CD4-positive, alpha-beta T cell treated with Interleukin-4 for 1 hour (primary cell): ENCODE results near the gene CCDC7.
"Not testable (repeated sequence)": the region's sequence is repeated elsewhere in the genome, so short reads cannot be mapped to it uniquely, and the experiment has no call there.

Experiments used
- DNase-seq, 2 donors: peaks; one replicate each; pipeline ENCODE4 v3.0.0-alpha.2; 2020 to 2022

Gene CCDC7

GRCh38 chr10:32890444-32890843, 444.5 kb downstream of the CCDC7 start:
- DNase-seq: no peak

GRCh38 chr10:32891261-32891660, 445.3 kb downstream of the CCDC7 start:
- DNase-seq: no peak

- no peak for DNase-seq
Measured at GRCh38 chr10:32893434-32893833, 447.5 kb downstream of the CCDC7 start.

- no peak for DNase-seq
Measured at GRCh38 chr10:32893916-32894664, 448.1 kb downstream of the CCDC7 start.

- DNase-seq: not testable (repeated sequence)
Measured at GRCh38 chr10:32895200-32895968, 449.4 kb downstream of the CCDC7 start.

- no peak for DNase-seq
Measured at GRCh38 chr10:32901815-32902214, 455.9 kb downstream of the CCDC7 start.

- DNase-seq: no peak
Measured at GRCh38 chr10:32905466-32905865, 459.5 kb downstream of the CCDC7 start.

GRCh38 chr10:32906595-32906994, 460.7 kb downstream of the CCDC7 start:
- no peak for DNase-seq

- DNase-seq: no peak
Measured at GRCh38 chr10:32909456-32909855, 463.5 kb downstream of the CCDC7 start.

- not testable (repeated sequence) for DNase-seq
Measured at GRCh38 chr10:32909970-32910369, 464.0 kb downstream of the CCDC7 start.

- DNase-seq: no peak
Measured at GRCh38 chr10:32911285-32912016, 465.5 kb downstream of the CCDC7 start.

GRCh38 chr10:32917817-32918216, 471.9 kb downstream of the CCDC7 start:
- not testable (repeated sequence) for DNase-seq

- DNase-seq: no peak
Measured at GRCh38 chr10:32922170-32922569, 476.2 kb downstream of the CCDC7 start.

GRCh38 chr10:32923134-32923533, 477.2 kb downstream of the CCDC7 start:
- no peak for DNase-seq

- DNase-seq: no peak
Measured at GRCh38 chr10:32923849-32924248, 477.9 kb downstream of the CCDC7 start.
